Astrocyte (in vitro differentiated cells and primary cell): ENCODE results near the gene FAM117A. TPM values are rescaled to one million over a fixed set of nuclear protein-coding genes. Genes with fewer than 3 reads are reported as not detected.

Experiments used
- DNase-seq: peaks from one replicate; pipeline ENCODE4 v3.0.0-alpha.2; 2010; ENCODE audit warnings: low read depth
- FAIRE-seq: peaks from 2 replicates; lab custom pipeline; 2011; peaks lifted over from hg19 to GRCh38; lab: Jason Lieb, UNC
- H2AFZ ChIP-seq: 2 replicates; pipeline ENCODE4 v1.6.0; 2012; ENCODE audit warnings: low read depth, low read length, inconsistent platforms
- H3K27ac ChIP-seq: 2 replicates; pipeline ENCODE4 v1.5.1; 2011; ENCODE audit warnings: low read depth, low read length, inconsistent platforms
- H3K27me3 ChIP-seq: 2 replicates; pipeline ENCODE4 v1.6.0; 2011; ENCODE audit warnings: low read length, inconsistent platforms; ENCODE audit not compliant: insufficient read depth
- H3K36me3 ChIP-seq: 2 replicates; pipeline ENCODE4 v1.5.1; 2011; ENCODE audit warnings: low read length, inconsistent platforms; ENCODE audit not compliant: insufficient read depth
- H3K4me1 ChIP-seq: 2 replicates; pipeline ENCODE4 v1.5.1; 2011; ENCODE audit warnings: low read length, inconsistent platforms; ENCODE audit not compliant: insufficient read depth
- H3K4me2 ChIP-seq: 2 replicates; pipeline ENCODE4 v1.6.0; 2012; ENCODE audit warnings: low read length, inconsistent platforms
- H3K4me3 ChIP-seq: 2 replicates; pipeline ENCODE4 v1.5.1; 2011; ENCODE audit warnings: low read depth, mild to moderate bottlenecking, low read length, inconsistent platforms; ENCODE audit not compliant: insufficient read depth
- H3K79me2 ChIP-seq: 2 replicates; pipeline ENCODE4 v1.6.0; 2012; ENCODE audit warnings: mild to moderate bottlenecking, low read length, inconsistent platforms; ENCODE audit not compliant: insufficient read depth
- H3K9ac ChIP-seq: 2 replicates; pipeline ENCODE4 v1.6.0; 2012; ENCODE audit warnings: mild to moderate bottlenecking, low read length, inconsistent platforms
- H3K9me3 ChIP-seq: 2 replicates; pipeline ENCODE4 v1.5.1; 2012; ENCODE audit warnings: low read depth, mild to moderate bottlenecking, low read length, inconsistent platforms; ENCODE audit not compliant: insufficient read depth
- H4K20me1 ChIP-seq: 2 replicates; pipeline ENCODE4 v1.6.0; 2012; ENCODE audit warnings: low read length, inconsistent platforms; ENCODE audit not compliant: insufficient read depth
- H3K27ac Mint-ChIP-seq: one replicate; pipeline ENCODE4 v1.8.0; 2021; ENCODE audit warnings: mild to moderate bottlenecking, mixed read lengths; ENCODE audit not compliant: unreplicated experiment
- H3K27me3 Mint-ChIP-seq: one replicate; pipeline ENCODE4 v1.8.0; 2021; ENCODE audit warnings: low read depth, mixed read lengths; ENCODE audit not compliant: unreplicated experiment
- H3K36me3 Mint-ChIP-seq: one replicate; pipeline ENCODE4 v1.8.0; 2021; ENCODE audit warnings: low read depth, mixed read lengths; ENCODE audit not compliant: unreplicated experiment
- H3K4me1 Mint-ChIP-seq: one replicate; pipeline ENCODE4 v1.8.0; 2021; ENCODE audit warnings: low read depth, mixed read lengths; ENCODE audit not compliant: unreplicated experiment
- H3K4me3 Mint-ChIP-seq: one replicate; pipeline ENCODE4 v1.8.0; 2021; ENCODE audit warnings: mild to moderate bottlenecking, moderate library complexity, mixed read lengths; ENCODE audit not compliant: unreplicated experiment
- H3K9me3 Mint-ChIP-seq: one replicate; pipeline ENCODE4 v1.8.0; 2021; ENCODE audit warnings: mild to moderate bottlenecking, mixed read lengths; ENCODE audit not compliant: unreplicated experiment
- EZH2 ChIP-seq: IDR thresholded peaks from 2 replicates; pipeline ENCODE4 v1.6.1; 2012; ENCODE audit warnings: mild to moderate bottlenecking, low read length, inconsistent platforms; ENCODE audit not compliant: insufficient read depth
- total RNA-seq: library from RNA; stranded (reverse); gene quantifications from 2 replicates; pipeline ENCODE4 v1.2.1, GENCODE V29; 2021
- TF ChIP-seq, protein P1 (sequence below): IDR thresholded peaks from 2 replicates; pipeline ENCODE4 v1.5.1; 2011; ENCODE audit warnings: low read depth, mild to moderate bottlenecking, inconsistent platforms, low read length, moderate library complexity; ENCODE audit not compliant: insufficient read depth

FAM117A gene
- total RNA-seq, 1 donor from 2014 or later, result 8.0 TPM

GRCh38 chr17:49766918-49767530 lies 3.1 kb upstream of the FAM117A start:
- Histone ChIP-seq H3K27ac (no peak overlapping the region), H3K4me1 (peaks cover 10% of the 10 kb centered on the region), H3K27me3 (peaks cover 27% of the 10 kb centered on the region), H3K4me3 (no peak overlapping the region), H3K36me3 (no peaks in the 10 kb centered on the region), H3K9ac (no peak overlapping the region), H3K4me2 (no peak overlapping the region), H4K20me1 (peaks cover 9% of the 10 kb centered on the region), H3K79me2 (no peaks in the 10 kb centered on the region), H3K9me3 (no peaks in the 10 kb centered on the region), H2AFZ (no peak overlapping the region)
- DNase-seq (no peak), FAIRE-seq (no peak)
- H3K4me1 Mint-ChIP-seq, result no peaks in the 10 kb centered on the region
- TF ChIP-seq, protein P1, sequence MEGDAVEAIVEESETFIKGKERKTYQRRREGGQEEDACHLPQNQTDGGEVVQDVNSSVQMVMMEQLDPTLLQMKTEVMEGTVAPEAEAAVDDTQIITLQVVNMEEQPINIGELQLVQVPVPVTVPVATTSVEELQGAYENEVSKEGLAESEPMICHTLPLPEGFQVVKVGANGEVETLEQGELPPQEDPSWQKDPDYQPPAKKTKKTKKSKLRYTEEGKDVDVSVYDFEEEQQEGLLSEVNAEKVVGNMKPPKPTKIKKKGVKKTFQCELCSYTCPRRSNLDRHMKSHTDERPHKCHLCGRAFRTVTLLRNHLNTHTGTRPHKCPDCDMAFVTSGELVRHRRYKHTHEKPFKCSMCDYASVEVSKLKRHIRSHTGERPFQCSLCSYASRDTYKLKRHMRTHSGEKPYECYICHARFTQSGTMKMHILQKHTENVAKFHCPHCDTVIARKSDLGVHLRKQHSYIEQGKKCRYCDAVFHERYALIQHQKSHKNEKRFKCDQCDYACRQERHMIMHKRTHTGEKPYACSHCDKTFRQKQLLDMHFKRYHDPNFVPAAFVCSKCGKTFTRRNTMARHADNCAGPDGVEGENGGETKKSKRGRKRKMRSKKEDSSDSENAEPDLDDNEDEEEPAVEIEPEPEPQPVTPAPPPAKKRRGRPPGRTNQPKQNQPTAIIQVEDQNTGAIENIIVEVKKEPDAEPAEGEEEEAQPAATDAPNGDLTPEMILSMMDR, result no peak
- no peak for TF ChIP-seq EZH2
- H3K9me3 Mint-ChIP-seq, result peaks cover 2% of the 10 kb centered on the region
- H3K27ac Mint-ChIP-seq, result no peak overlapping the region
- H3K4me3 Mint-ChIP-seq, result no peak overlapping the region
- peaks cover 1% of the 10 kb centered on the region for H3K36me3 Mint-ChIP-seq
- H3K27me3 Mint-ChIP-seq, result peaks cover 5% of the 10 kb centered on the region

DNA sequence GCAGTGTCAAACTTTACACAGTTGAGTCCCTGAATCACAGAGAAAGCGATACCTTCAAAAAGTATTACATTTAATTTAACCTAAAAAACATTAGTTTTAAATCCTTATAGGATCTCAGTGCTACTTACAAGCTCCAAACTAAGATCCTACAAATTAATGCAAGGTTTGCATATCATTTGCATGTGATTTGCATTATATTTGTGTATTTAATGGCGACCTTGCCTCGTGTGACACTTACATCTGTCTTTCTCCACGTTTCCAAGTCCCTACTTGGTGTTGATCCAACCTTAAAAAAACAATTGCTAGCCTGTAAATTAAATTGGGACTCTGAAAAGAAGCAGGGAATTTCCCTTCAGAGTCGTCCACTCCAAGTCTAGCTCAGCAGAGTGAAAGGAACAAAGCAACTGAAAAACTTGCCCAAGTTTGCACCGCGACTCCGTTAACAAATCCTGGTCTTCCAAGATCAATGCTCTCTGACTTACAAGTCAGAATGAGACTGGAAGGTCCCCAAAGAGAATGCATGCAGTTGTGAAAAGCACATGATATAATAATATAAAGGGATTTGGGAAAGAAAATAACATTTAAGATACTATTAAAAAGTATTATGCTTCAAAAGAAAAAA lies 739 bp upstream of the FAM117A start:
- peaks cover 9% of the 10 kb centered on the region for H4K20me1 ChIP-seq
- no peak for FAIRE-seq
- H3K27ac Mint-ChIP-seq, result no peak overlapping the region

More for the DNA sequence above, 739 bp upstream of the FAM117A start:
- no peaks in the 10 kb centered on the region for H3K79me2 ChIP-seq
- peak overlapping the region; percentile 47 for H3K4me3 ChIP-seq
- peaks cover 27% of the 10 kb centered on the region for H3K27me3 ChIP-seq
- H3K4me2 ChIP-seq, result peak overlapping the region; percentile 97
- peaks cover 5% of the 10 kb centered on the region for H3K27me3 Mint-ChIP-seq
- no peaks in the 10 kb centered on the region for H3K4me1 Mint-ChIP-seq
- no peak overlapping the region for H2AFZ ChIP-seq
- peaks cover 10% of the 10 kb centered on the region for H3K4me1 ChIP-seq
- no peaks in the 10 kb centered on the region for H3K9me3 Mint-ChIP-seq
- TF ChIP-seq, protein P1, result no peak
- TF ChIP-seq EZH2, result no peak
- no peaks in the 10 kb centered on the region for H3K9me3 ChIP-seq
- no peaks in the 10 kb centered on the region for H3K36me3 ChIP-seq
- H3K4me3 Mint-ChIP-seq, result peak overlapping the region; percentile 82
- no peaks in the 10 kb centered on the region for H3K36me3 Mint-ChIP-seq
- H3K9ac ChIP-seq, result no peak overlapping the region
- no peak for DNase-seq
- no peak overlapping the region for H3K27ac ChIP-seq
